ENCODE measurements around the gene DLGAP4.

The DLGAP4 gene

GRCh38 chr20:36275011-36275410 lies 31.1 kb upstream of the DLGAP4 start:
- DNase-seq (ENCODE audit: low spot score): no peak

- no peak for DNase-seq (ENCODE audit: low spot score)
Measured at GRCh38 chr20:36275441-36276189, 30.5 kb upstream of the DLGAP4 start.

- DNase-seq (ENCODE audit: low spot score): no peak
Measured at GRCh38 chr20:36277546-36277945, 28.6 kb upstream of the DLGAP4 start.

- DNase-seq (ENCODE audit: low spot score): no peak
Measured at GRCh38 chr20:36279362-36279761, 26.8 kb upstream of the DLGAP4 start.

- no peak for DNase-seq (ENCODE audit: low spot score)
Measured at GRCh38 chr20:36279776-36280175, 26.4 kb upstream of the DLGAP4 start.

- no peak for DNase-seq (ENCODE audit: low spot score)
Measured at GRCh38 chr20:36281785-36282380, 24.3 kb upstream of the DLGAP4 start.

GRCh38 chr20:36284751-36285150 lies 21.4 kb upstream of the DLGAP4 start:
- no peak for DNase-seq (ENCODE audit: low spot score)

GRCh38 chr20:36285746-36286447 lies 20.2 kb upstream of the DLGAP4 start:
- DNase-seq (ENCODE audit: low spot score): no peak

- no peak for DNase-seq (ENCODE audit: low spot score)
Measured at GRCh38 chr20:36297656-36298055, 8.5 kb upstream of the DLGAP4 start.

- DNase-seq (ENCODE audit: low spot score): no peak
Measured at GRCh38 chr20:36298061-36298460, 8.1 kb upstream of the DLGAP4 start.

GRCh38 chr20:36298795-36299339 lies 7.3 kb upstream of the DLGAP4 start:
- DNase-seq (ENCODE audit: low spot score): no peak

GRCh38 chr20:36299459-36299858 lies 6.7 kb upstream of the DLGAP4 start:
- no peak for DNase-seq (ENCODE audit: low spot score)

GRCh38 chr20:36301359-36302119 lies 4.6 kb upstream of the DLGAP4 start:
- no peak for DNase-seq (ENCODE audit: low spot score)

GRCh38 chr20:36303020-36303595 lies 3.0 kb upstream of the DLGAP4 start:
- no peak for DNase-seq (ENCODE audit: low spot score)

GRCh38 chr20:36303831-36304230 lies 2.3 kb upstream of the DLGAP4 start:
- DNase-seq (ENCODE audit: low spot score): no peak

- DNase-seq (ENCODE audit: low spot score): no peak
Measured at GRCh38 chr20:36304786-36305495, 1.2 kb upstream of the DLGAP4 start.

GRCh38 chr20:36306553-36307411 lies 643 bp downstream of the DLGAP4 start:
- DNase-seq (ENCODE audit: low spot score): no peak

- no peak for DNase-seq (ENCODE audit: low spot score)
Measured at GRCh38 chr20:36307412-36308325, 1.5 kb downstream of the DLGAP4 start.

GRCh38 chr20:36308353-36308752 lies 2.2 kb downstream of the DLGAP4 start:
- no peak for DNase-seq (ENCODE audit: low spot score)

All from CD4-positive, alpha-beta T cell treated with Interleukin-6 at 100 ng/mL for 8 hours (primary cell).